GM12801 (cell line): Measurements from ENCODE around the gene STRBP.

ENCODE experiments used
- TF ChIP-seq, protein P1 (sequence below): IDR thresholded peaks from one replicate; pipeline ENCODE4 v1.5.1; 2011; ENCODE audit warnings: control low read depth; ENCODE audit not compliant: insufficient read length; ENCODE audit errors: extremely low read depth

The STRBP gene

DNA sequence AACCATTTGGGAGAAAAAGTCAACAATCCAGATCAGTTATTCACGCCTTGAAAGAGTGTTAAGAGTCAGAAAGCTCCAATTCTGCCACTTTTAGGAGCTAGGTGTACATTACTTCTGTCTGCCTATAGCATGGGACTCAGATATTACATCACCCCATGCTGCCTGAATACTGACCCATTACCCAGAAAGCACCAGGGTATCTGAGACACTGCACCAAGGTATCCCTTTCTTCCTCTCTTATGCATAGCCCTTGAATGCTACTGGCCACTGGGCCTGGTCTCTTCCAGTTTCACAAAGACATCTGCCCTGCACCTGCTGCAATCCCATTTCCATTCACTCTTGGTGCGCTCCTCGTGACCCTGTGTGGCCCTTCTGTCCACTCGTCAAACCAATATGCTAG, 2.6 kb downstream of the STRBP start:
- TF ChIP-seq, protein P1, sequence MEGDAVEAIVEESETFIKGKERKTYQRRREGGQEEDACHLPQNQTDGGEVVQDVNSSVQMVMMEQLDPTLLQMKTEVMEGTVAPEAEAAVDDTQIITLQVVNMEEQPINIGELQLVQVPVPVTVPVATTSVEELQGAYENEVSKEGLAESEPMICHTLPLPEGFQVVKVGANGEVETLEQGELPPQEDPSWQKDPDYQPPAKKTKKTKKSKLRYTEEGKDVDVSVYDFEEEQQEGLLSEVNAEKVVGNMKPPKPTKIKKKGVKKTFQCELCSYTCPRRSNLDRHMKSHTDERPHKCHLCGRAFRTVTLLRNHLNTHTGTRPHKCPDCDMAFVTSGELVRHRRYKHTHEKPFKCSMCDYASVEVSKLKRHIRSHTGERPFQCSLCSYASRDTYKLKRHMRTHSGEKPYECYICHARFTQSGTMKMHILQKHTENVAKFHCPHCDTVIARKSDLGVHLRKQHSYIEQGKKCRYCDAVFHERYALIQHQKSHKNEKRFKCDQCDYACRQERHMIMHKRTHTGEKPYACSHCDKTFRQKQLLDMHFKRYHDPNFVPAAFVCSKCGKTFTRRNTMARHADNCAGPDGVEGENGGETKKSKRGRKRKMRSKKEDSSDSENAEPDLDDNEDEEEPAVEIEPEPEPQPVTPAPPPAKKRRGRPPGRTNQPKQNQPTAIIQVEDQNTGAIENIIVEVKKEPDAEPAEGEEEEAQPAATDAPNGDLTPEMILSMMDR, result no peak

DNA sequence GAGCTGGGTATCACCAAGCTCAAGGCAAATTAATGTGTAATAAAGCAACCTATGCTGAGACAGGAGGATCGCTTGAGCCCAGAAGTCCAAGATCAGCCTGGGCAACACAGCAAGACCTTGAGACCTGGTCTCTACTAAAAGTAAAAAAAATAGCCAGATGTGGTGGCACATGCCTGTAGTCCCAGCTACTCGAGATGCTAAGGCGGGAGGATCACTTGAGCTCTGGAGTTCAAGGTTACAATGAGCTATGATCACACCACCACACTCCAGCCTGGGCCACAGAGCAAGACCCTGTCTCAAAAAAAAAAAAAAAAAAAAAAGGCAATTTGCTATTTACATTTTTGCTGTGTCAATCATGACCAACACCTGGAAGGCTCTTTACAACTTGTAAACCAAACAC, 5.2 kb downstream of the STRBP start:
- TF ChIP-seq, protein P1, result no peak

DNA sequence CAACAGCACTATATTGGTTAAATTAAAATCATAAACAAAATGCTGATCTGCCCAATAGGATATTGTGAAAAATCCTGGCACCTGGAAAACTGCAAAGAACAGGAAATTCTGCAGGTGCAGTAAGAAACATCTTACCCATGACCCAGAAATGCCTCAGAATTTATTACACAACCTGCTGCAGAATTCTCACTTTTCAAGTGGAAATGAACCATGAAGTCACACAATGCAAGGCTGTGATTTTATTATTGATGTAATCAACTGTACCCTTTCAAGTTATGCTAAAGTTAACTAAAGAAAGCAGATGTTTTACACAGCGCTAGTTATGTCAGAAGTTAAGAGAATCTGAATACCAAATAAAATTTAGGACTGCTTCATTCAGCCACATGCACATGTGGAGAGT, 6.0 kb downstream of the STRBP start:
- TF ChIP-seq, protein P1, result no peak

DNA sequence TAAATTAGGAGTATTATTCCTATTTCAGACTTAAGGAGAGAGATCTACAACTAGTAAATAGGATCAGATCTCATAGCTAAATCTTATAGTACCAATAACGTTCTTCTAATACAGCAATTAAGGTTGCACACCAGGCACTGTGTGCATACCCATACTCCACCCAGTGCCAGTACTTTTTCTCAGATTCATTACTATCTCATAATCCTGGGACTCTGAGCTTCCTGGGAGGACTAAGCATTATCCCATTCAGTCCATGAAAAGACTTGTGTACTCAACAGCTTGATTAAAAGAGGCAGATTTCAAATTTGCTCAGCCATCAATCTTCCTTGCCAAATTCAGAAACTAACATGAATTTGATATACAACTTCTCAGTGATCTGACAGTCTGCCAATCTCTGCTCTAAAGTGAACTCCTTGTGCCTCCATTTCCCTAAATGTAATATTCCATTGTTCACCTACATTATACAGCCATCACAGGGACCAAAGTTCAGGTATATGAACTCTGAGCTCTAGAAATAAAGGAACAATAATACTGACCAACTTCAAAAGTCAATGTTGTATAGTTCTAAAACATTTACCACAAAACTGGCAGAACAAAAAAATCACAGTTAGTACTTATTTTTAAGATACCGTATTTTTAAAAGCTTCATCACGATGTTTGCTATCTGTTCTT, 7.2 kb downstream of the STRBP start:
- TF ChIP-seq, protein P1, result no peak

DNA sequence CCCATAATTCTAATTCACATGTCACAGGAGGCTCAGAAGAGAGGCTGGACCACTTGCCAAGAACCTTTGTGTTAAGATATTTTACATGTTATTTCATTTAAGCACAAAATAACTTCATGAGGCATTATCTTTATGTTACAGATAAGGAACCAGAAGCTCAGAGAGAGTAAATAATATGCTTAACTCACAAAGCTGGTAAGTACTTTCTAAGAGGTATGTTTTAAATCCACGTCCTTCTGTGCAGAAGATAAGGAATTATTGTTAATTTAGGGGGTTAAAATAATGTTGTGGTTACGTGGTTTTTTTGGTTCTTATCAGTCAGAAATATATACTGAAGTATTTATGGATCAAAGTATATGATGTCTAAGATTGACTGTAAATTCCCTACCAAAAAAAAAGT, 8.0 kb downstream of the STRBP start:
- TF ChIP-seq, protein P1, result no peak

DNA sequence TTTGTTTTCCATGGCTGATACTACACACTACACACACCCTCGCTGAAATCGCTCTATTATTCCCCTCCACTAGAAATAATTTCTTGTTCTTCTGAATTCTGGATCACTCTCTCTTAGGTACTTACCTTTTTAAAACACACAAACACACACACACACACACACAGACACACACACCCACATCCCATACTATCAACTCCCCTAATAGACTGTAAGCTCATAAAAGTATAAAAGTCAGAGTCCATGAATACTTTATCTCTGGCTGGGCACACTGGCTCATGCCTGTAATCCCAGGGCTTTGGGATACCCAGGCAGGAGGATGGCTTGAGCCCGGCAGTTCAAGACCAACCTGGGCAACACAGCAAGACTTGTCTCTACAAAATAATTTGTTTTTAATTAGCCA, 11.1 kb downstream of the STRBP start:
- TF ChIP-seq, protein P1, result no peak

DNA sequence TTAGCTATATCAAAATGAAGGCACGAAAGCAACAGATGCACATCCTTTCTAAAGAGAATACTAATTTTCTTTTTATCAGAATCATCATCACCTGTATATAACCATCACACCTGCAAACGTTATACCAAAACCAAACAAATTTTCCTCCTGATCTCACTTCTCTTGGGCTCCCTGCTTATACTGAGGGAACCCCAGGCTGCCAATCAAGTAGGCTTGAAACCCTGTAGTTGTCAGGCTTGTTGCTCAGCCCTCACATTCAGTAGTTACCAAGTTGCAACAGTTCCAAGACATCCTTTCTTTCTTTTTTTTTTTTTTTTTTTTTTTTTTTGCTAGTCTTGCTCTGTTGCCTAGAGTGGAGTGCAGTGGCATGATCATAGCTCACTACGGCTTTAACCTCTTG, 12.7 kb downstream of the STRBP start:
- TF ChIP-seq, protein P1, result no peak
